ENCODE results near the gene PAX7. TPM values are rescaled to one million over a fixed set of nuclear protein-coding genes. Genes with fewer than 3 reads are reported as not detected.

The PAX7 gene
- total and polyA plus RNA-seq, 9 of the 15 experiments (the other 6 are each of a cell fraction or from before 2014, with no cell fraction given): not detected

DNA sequence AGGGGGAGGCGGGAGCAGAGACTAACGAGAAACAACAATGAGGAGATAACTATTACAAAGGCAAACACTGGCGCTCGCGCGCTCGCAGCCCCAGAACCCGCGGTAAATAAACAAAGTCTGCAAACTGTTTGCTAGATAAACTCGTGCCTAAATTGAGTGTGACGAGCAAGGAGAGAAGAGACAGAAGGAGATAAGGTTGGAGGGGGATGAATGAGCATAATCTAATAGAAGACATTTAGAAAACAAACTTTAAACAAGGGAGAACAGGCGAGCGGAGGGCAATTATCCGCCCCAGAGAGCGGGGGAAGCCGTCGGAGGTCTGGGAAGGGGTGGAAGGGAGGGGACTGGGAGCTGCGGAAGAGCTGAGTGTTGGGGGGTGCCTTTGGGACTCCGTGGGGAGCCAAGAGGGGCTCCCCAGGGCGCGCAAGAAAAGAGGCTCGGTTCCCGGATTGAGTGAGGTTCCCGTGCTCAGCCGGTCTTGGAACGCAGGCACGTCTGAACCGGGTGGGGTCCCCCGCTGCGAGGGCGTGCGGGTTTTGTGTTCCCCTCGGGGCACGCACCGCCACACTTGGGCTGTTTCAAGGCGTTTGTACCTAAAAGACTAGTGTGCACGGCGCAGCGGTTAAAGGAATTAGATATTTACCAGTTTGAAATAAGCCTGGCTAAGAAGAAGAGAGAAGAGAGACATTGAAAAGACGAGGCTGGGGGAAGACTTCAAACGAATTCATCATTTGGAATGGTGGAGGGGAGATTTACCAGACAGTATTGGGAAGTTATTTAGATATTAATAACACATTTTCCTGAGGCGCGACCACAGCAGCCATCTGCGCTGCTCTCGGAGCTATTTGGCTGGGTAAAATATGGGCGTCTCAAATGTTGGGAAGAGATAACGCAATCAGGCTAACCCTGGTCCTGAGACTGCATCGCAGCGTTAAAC, 10.6 kb downstream of the PAX7 start:
- Histone ChIP-seq H3K27ac (ENCODE audit: extremely low read depth, low read depth, low read length) (no peak overlapping the region), H2AFZ (ENCODE audit: low read depth, low read length) (no peak overlapping the region), H3K4me2 (ENCODE audit: insufficient read depth, low read length) (no peak overlapping the region), H3K4me1 (replicated peaks in 1 of 2; ENCODE audit: control insufficient read depth in 2 of 2, insufficient read depth in 2 of 2, low read length in 2 of 2) (peaks cover 0 to 28% of the 10 kb centered on the region in 2 experiments; a peak in 1 of 5 replicates), H4K20me1 (replicated peaks; ENCODE audit: control insufficient read depth, insufficient read depth, low read length) (peaks cover 35% of the 10 kb centered on the region), H3K9me1 (ENCODE audit: control insufficient read depth, insufficient read depth, low read length) (no peaks in the 10 kb centered on the region), H3K27me3 (ENCODE audit: control insufficient read depth in 2 of 2, insufficient read depth in 2 of 2, low read length in 2 of 2) (peaks cover 80 to 85% of the 10 kb centered on the region in 2 experiments), H3K9me3 (replicated peaks; ENCODE audit: control insufficient read depth, insufficient read depth, low read depth, low read length) (no peaks in the 10 kb centered on the region), H3K36me3 (ENCODE audit: control insufficient read depth, insufficient read depth, low read length) (no peaks in the 10 kb centered on the region), H3K79me2 (ENCODE audit: control insufficient read depth, insufficient read depth, low read length) (no peaks in the 10 kb centered on the region), H3K4me3 (no peak overlapping the region), H3K9ac (ENCODE audit: insufficient read depth in 1 of 2, low read depth in 2 of 2, low read length in 2 of 2) (no peak overlapping the region)
- FAIRE-seq (peak; percentile 15), ATAC-seq (no peak), DNase-seq (ENCODE audit: extremely low read depth in 1 of 4, low spot score in 3 of 4) (peak in 2 of 4 experiments; percentile 38 to 39)
- no TSS peak for BruUV-seq (replicated peaks)
- POLR2A ChIA-PET: interaction anchor here (0.6 kb wide), 1 partner anchor 24 kb away, joined by 3 read pairs; no protein-coding TSS in a partner anchor
- no peak for TF ChIP-seq ZNF347 (CRISPR knock-in tag; IDR thresholded peaks at IDR 0.05; ENCODE audit: low read depth)
- 0 out of 2 replicates have a peak, but pooled peaks have one; percentile 5 for TF ChIP-seq CBFA2T2 (conservative IDR thresholded peaks at IDR 0.05)
- peak; percentile 62 for TF ChIP-seq CBX2 (IDR thresholded peaks at IDR 0.05; ENCODE audit: insufficient read depth, low read length, poor library complexity, severe bottlenecking)
- TF ChIP-seq, protein P1, sequence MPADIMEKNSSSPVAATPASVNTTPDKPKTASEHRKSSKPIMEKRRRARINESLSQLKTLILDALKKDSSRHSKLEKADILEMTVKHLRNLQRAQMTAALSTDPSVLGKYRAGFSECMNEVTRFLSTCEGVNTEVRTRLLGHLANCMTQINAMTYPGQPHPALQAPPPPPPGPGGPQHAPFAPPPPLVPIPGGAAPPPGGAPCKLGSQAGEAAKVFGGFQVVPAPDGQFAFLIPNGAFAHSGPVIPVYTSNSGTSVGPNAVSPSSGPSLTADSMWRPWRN (IDR thresholded peaks at IDR 0.05; ENCODE audit: low read depth): 0 out of 2 replicates have a peak, but pooled peaks have one; percentile 20
- no peak for TF ChIP-seq ZNF644 (tag; IDR thresholded peaks at IDR 0.05; ENCODE audit: low read depth)
- TF ChIP-seq SIN3A (IDR thresholded peaks at IDR 0.05; ENCODE audit: borderline replicate concordance in 2 of 2, control insufficient read depth in 1 of 2, low read depth in 2 of 2, low read length in 2 of 2): no peak
- peak; percentile 29; the same call in 1 of the 2 replicates for TF ChIP-seq CBFA2T3 (IDR thresholded peaks at IDR 0.05)
- in situ Hi-C loops (cut with MboI) (no loop called here), intact Hi-C loops (cut with micrococcal nuclease) (no loop called here)
- CTCF ChIA-PET (ENCODE audit: low intra/inter-chr PET ratio): no interaction called here
- WGBS (ENCODE audit: insufficient coverage, low coverage, missing lambda C conversion rate): 6% methylated on average over 47 of the region's 49 CpGs
